Measurements from ENCODE around the gene SBDS. TPM values are rescaled to one million over a fixed set of nuclear protein-coding genes. Genes with fewer than 3 reads are reported as not detected.

The SBDS gene
- total RNA-seq, 1 experiment from 2014 or later, result 37.8 TPM

DNA sequence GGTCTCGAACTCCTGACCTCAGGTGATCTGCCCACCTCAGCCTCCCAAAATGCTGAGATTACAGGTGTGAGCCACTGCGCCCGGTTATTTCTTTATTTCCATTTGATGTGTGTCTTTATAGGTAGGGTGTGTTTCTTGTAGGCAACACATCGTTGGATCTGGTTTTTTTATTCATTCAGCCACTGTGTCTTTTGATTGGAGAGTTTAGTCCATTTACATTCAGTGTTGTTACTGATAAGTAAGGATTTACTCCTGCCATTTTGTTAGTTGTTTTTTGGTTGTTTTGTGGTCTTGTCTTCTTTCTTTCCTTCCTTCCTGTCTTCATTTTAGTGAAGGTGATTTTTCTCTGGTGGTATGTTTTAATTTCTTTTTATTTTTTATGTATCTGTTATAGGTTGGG is 57.4 kb downstream of the SBDS start:
- Histone ChIP-seq H3K27me3 (ENCODE audit: insufficient read depth, low read length) (no peaks in the 10 kb centered on the region), H4K8ac (replicated peaks; ENCODE audit: insufficient read length, low read depth, low read length) (no peak overlapping the region), H2AK5ac (ENCODE audit: insufficient read length, low read length) (no peak overlapping the region), H3K79me1 (ENCODE audit: insufficient read depth, low read depth, low read length, poor library complexity, severe bottlenecking) (peaks cover 16% of the 10 kb centered on the region), H3K18ac (ENCODE audit: insufficient read length, low read depth, low read length) (no peak overlapping the region), H3T11ph (ENCODE audit: low read length) (no peak overlapping the region), H2BK15ac (ENCODE audit: low read depth, low read length) (no peak overlapping the region), H3K79me2 (ENCODE audit: insufficient read depth, low read length) (peaks cover 10% of the 10 kb centered on the region; the same call in 1 of the 2 replicates), H3K23ac (ENCODE audit: insufficient read length, low read depth, low read length) (no peak overlapping the region), H3K27ac (ENCODE audit: insufficient read length, low read depth, low read length) (no peak overlapping the region), H2BK20ac (ENCODE audit: low read depth, low read length, poor library complexity, severe bottlenecking) (no peak overlapping the region), H3K23me2 (ENCODE audit: insufficient read length, low read depth, low read length, poor library complexity, severe bottlenecking) (no peaks in the 10 kb centered on the region), H4K91ac (ENCODE audit: insufficient read length, low read depth, low read length) (no peak overlapping the region), H2BK5ac (ENCODE audit: insufficient read length, low read length) (no peak overlapping the region), H2BK12ac (ENCODE audit: insufficient read length, low read depth, low read length) (no peak overlapping the region), H3K9me3 (ENCODE audit: control insufficient read depth, low read depth, low read length) (no peaks in the 10 kb centered on the region), H3K9ac (ENCODE audit: extremely low read depth, insufficient read length, low read length) (no peak overlapping the region), H2BK120ac (ENCODE audit: low read depth, low read length, poor library complexity, severe bottlenecking) (no peak overlapping the region), H3K4me2 (ENCODE audit: insufficient read depth, insufficient read length, low read length) (no peak overlapping the region), H3K4me1 (ENCODE audit: insufficient read depth, low read length) (peaks cover 2% of the 10 kb centered on the region; the same call in 1 of the 2 replicates), H3K4ac (ENCODE audit: low read depth, low read length) (no peak overlapping the region), H3K14ac (ENCODE audit: insufficient read depth, low read length) (no peak overlapping the region), H2AFZ (ENCODE audit: low read length) (no peak overlapping the region), H4K5ac (ENCODE audit: insufficient read length, low read depth, low read length) (no peak overlapping the region), H4K20me1 (ENCODE audit: control insufficient read depth, insufficient read depth, insufficient read length) (no peaks in the 10 kb centered on the region), H3K56ac (ENCODE audit: insufficient read length, low read depth, low read length) (no peak overlapping the region)
- peaks cover 0 to 22% (median 21%) of the 10 kb centered on the region in 3 experiments; a peak in 5 of 7 replicates for H3K36me3 Mint-ChIP-seq (ENCODE audit: insufficient read depth in 1 of 3, low read depth in 3 of 3)
- no peaks in the 10 kb centered on the region for H3K9me3 Mint-ChIP-seq
- TF ChIP-seq CTCF (conservative IDR thresholded peaks at IDR 0.05), result no peak
- no peak overlapping the region; a peak in 1 of 7 replicates for H3K27ac Mint-ChIP-seq
- WGBS (ENCODE audit: extremely low coverage, insufficient read length, low lambda C conversion rate), result no CpG with 5 or more reads among the region's 4 CpGs
- no peaks in the 10 kb centered on the region for H3K27me3 Mint-ChIP-seq (ENCODE audit: low read depth)
- peaks cover 3 to 5% of the 10 kb centered on the region in 2 experiments; a peak in 2 of 4 replicates for H3K4me1 Mint-ChIP-seq
- no peak overlapping the region for H3K4me3 Mint-ChIP-seq
- DNase-seq, result no peak

Other genes starting within 250 kb of the SBDS start
- 74.2 and 74.4 TPM in 2 replicates for gene TMEM248, start 74.4 kb downstream of the SBDS start, total RNA-seq (2021)
- gene TYW1, start 1.2 kb upstream of the SBDS start, total RNA-seq (2021), result 21.9 and 22.3 TPM in 2 replicates

Data from H9 (cell line).